Suprapubic skin (tissue), 3 donors: Measurements from ENCODE around the gene GOLT1A.

Experiments
- POLR2A ChIP-seq, 2 donors: fragments of 450-650 bp; IDR thresholded peaks; one replicate each; pipeline ENCODE4 v1.6.1; 2017; ENCODE audit warnings: antibody characterized with exemption in 2 of 2, mild to moderate bottlenecking in 2 of 2, moderate library complexity in 2 of 2
- TF ChIP-seq, protein P1 (sequence below), 2 donors: fragments of 200-600 bp in 1 of 2; fragments of 450-650 bp in 1 of 2; sonication (generic) in 1 of 2; IDR thresholded peaks; one replicate each; pipeline ENCODE4 v1.5.1; 2016 to 2019; ENCODE audit warnings: antibody characterized with exemption in 2 of 2, mild to moderate bottlenecking in 1 of 2, moderate library complexity in 1 of 2

DNA sequence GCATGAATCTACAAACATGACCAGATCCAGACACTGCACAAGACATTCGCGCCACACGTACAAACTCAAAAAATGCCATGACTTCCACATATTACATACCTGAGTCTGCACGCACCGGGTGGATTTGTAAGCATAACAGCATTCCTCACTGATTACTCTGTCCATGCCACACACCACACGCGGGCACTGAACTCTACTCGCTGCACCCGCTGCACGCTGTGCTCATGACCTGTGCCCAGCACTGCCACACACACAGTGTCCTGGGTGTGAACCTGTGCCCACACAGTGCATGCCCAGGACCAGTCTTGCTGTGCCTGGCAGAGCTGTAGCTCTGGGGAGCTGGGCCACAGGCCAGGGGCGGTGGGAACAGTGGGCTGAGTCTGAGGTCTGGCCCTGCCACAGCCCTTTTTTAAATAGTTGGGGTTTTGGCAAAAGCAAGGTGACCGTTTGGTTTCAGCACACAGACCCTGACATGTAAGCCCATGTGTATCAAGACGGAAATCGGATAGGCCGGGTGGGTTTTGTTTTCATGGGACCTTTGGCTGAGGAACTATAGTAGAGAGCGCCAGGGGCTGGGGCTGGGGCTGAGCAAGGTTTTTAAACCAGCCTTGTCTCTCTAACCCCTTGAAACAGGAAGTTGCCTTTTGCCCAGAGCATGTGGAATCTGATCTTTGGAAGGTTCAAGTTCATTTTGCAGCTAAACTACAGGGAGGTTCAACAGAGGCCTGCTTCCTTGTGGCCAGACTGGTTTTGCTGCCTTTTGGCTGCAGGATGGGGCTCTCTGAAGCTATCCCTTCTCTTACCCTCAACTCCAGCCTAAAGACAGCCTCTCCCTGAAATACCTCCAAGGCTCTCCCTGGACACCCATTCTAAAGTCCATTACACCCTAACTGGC lies 12.3 kb upstream of the GOLT1A start:
- TF ChIP-seq, protein P1, sequence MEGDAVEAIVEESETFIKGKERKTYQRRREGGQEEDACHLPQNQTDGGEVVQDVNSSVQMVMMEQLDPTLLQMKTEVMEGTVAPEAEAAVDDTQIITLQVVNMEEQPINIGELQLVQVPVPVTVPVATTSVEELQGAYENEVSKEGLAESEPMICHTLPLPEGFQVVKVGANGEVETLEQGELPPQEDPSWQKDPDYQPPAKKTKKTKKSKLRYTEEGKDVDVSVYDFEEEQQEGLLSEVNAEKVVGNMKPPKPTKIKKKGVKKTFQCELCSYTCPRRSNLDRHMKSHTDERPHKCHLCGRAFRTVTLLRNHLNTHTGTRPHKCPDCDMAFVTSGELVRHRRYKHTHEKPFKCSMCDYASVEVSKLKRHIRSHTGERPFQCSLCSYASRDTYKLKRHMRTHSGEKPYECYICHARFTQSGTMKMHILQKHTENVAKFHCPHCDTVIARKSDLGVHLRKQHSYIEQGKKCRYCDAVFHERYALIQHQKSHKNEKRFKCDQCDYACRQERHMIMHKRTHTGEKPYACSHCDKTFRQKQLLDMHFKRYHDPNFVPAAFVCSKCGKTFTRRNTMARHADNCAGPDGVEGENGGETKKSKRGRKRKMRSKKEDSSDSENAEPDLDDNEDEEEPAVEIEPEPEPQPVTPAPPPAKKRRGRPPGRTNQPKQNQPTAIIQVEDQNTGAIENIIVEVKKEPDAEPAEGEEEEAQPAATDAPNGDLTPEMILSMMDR (IDR thresholded peaks at IDR 0.05): no peak
- no peak for TF ChIP-seq POLR2A (IDR thresholded peaks at IDR 0.05)
